PC-3 (cell line): ENCODE results near the gene CAMTA1. TPM values are rescaled to one million over a fixed set of nuclear protein-coding genes. Genes with fewer than 3 reads are reported as not detected.
A peak's percentile ranks its signal among the peaks of the same experiment; 100 is the strongest.

Source experiments
- ATAC-seq: fragments of 200-7000 bp; cut with Tn5 transposase; 2 replicates; pipeline ENCODE4 v1.9.1; 2020; ENCODE audit warnings: mild to moderate bottlenecking, moderate library complexity
- BruUV-seq: library from RNA; stranded (reverse); fragments of 400-500 nt; replicated peaks from 2 replicates; lab custom pipeline; 2021; lab: Mats Ljungman, UMichigan
- CTCF ChIA-PET: fragments of 300-600 bp; sonication (Branson Sonifier 250); formaldehyde crosslinking; loops from one replicate; lab custom pipeline; 2022; ENCODE audit warnings: antibody characterized with exemption; lab: Charles Lee
- POLR2A ChIA-PET: fragments of 300-600 bp; sonication (Branson Sonifier 250); formaldehyde crosslinking; loops from one replicate; lab custom pipeline; 2022; ENCODE audit warnings: antibody characterized with exemption; ENCODE audit not compliant: unreplicated experiment; lab: Charles Lee
- DNase-seq: peaks from one replicate; pipeline ENCODE4 v3.0.0-alpha.2; 2015
- H2AFZ ChIP-seq: fragments of 300-600 bp; sonication (generic); 2 replicates; pipeline ENCODE4 v1.6.0; 2016; ENCODE audit warnings: antibody characterized with exemption, low read length
- H3F3A ChIP-seq: fragments of 300-600 bp; sonication (generic); one replicate; pipeline ENCODE4 v1.6.0; 2017; ENCODE audit warnings: antibody characterized with exemption, low read length, control low read depth, mild to moderate bottlenecking; ENCODE audit not compliant: unreplicated experiment
- H3K27ac ChIP-seq: fragments of 300-600 bp; sonication (generic); 2 replicates; pipeline ENCODE4 v1.5.1; 2016; ENCODE audit warnings: mild to moderate bottlenecking, low read length
- H3K27me3 ChIP-seq: fragments of 300-600 bp; sonication (generic); 2 replicates; pipeline ENCODE4 v1.6.1; 2016; ENCODE audit warnings: low read length, mixed read lengths
- H3K36me3 ChIP-seq: fragments of 300-600 bp; sonication (generic); 2 replicates; pipeline ENCODE4 v1.6.1; 2016; ENCODE audit warnings: low read depth, mixed run types, low read length, mixed read lengths
- H3K4me1 ChIP-seq: fragments of 300-600 bp; sonication (generic); 2 replicates; pipeline ENCODE4 v1.5.1; 2016; ENCODE audit warnings: low read length; ENCODE audit not compliant: insufficient read depth
- H3K4me2 ChIP-seq: fragments of 300-600 bp; sonication (generic); 2 replicates; pipeline ENCODE4 v1.6.0; 2016; ENCODE audit warnings: low read length
- H3K4me3 ChIP-seq: fragments of 300-600 bp; sonication (generic); 2 replicates; pipeline ENCODE4 v1.5.1; 2016; ENCODE audit warnings: mild to moderate bottlenecking, low read length, mixed read lengths
- H3K79me2 ChIP-seq: fragments of 300-600 bp; sonication (generic); 2 replicates; pipeline ENCODE4 v1.6.1; 2017; ENCODE audit warnings: low read length, mixed read lengths
- H3K9ac ChIP-seq: fragments of 300-600 bp; sonication (generic); 2 replicates; pipeline ENCODE4 v1.6.0; 2016; ENCODE audit warnings: mild to moderate bottlenecking, low read length
- H3K9me2 ChIP-seq: fragments of 300-600 bp; sonication (generic); replicated peaks from 2 replicates; pipeline ENCODE4 v1.6.1; 2016; ENCODE audit warnings: mixed run types, low read length, mixed read lengths
- H3K9me3 ChIP-seq: fragments of 300-600 bp; sonication (generic); 2 replicates; pipeline ENCODE4 v1.6.1; 2016; ENCODE audit warnings: low read length, mixed read lengths
- H4K20me1 ChIP-seq: fragments of 300-600 bp; sonication (generic); 2 replicates; pipeline ENCODE4 v1.6.1; 2016; ENCODE audit warnings: low read length, mixed read lengths
- CTCF ChIP-seq: fragments of 300-600 bp; sonication (generic); conservative IDR thresholded peaks from 2 replicates; pipeline ENCODE4 v1.5.1; 2017; ENCODE audit warnings: antibody characterized with exemption, low read depth, mild to moderate bottlenecking, low read length
- EZH2 ChIP-seq: fragments of 300-600 bp; sonication (generic); IDR thresholded peaks from one replicate; pipeline ENCODE4 v1.6.1; 2017; ENCODE audit warnings: antibody characterized with exemption, mild to moderate bottlenecking, low read length; ENCODE audit not compliant: unreplicated experiment
- EZH2phosphoT487 ChIP-seq: fragments of 300-600 bp; sonication (generic); IDR thresholded peaks from 2 replicates; pipeline ENCODE4 v1.6.1; 2018; ENCODE audit warnings: mild to moderate bottlenecking, antibody characterized with exemption, low read length, borderline replicate concordance
- intact Hi-C: fragments of 100-400 bp; cut with micrococcal nuclease; formaldehyde crosslinking; loops from 2 replicates; pipeline ENCODE4 v1.9.0; 2023
- total RNA-seq: library from RNA; depleted of rRNA; stranded (reverse); fragments of >200 nt; gene quantifications from 2 replicates; pipeline ENCODE4 v1.2.3, GENCODE V29; 2014

Gene CAMTA1
- total RNA-seq, 1 experiment from 2014 or later: 40.8 TPM

GRCh38 chr1:7040969-7041695 is 255.9 kb downstream of the CAMTA1 start:
- no peak for TF ChIP-seq EZH2phosphoT487
- no peak for TF ChIP-seq EZH2
- no peak for TF ChIP-seq CTCF
- no peak for DNase-seq
- Histone ChIP-seq H3K27me3 (peaks cover 55% of the 10 kb centered on the region), H2AFZ (no peak overlapping the region), H3K4me3 (no peak overlapping the region), H3F3A (no peaks in the 10 kb centered on the region), H3K4me2 (no peak overlapping the region), H3K36me3 (no peaks in the 10 kb centered on the region), H3K9me3 (no peaks in the 10 kb centered on the region), H3K27ac (no peak overlapping the region), H4K20me1 (no peaks in the 10 kb centered on the region), H3K79me2 (no peaks in the 10 kb centered on the region), H3K9ac (no peak overlapping the region), H3K4me1 (no peaks in the 10 kb centered on the region), H3K9me2 (no peaks in the 10 kb centered on the region)
- no TSS peak for BruUV-seq
- ChIA-PET CTCF (no interaction called here), POLR2A (no interaction called here)
- ATAC-seq: no peak
- intact Hi-C loops: no loop called here

GRCh38 chr1:7042322-7043190 is 257.3 kb downstream of the CAMTA1 start:
- H3F3A ChIP-seq: no peaks in the 10 kb centered on the region
- H4K20me1 ChIP-seq: no peaks in the 10 kb centered on the region
- no TSS peak for BruUV-seq
- H3K36me3 ChIP-seq: no peaks in the 10 kb centered on the region
- ChIA-PET CTCF (interaction anchor here (0.6 to 1.3 kb wide), 7 partner anchors 27 to 436 kb away, joined by 3 to 14 read pairs (median 5); no protein-coding TSS in a partner anchor), POLR2A (interaction anchor here (0.6 kb wide), 1 partner anchor 239 kb away, joined by 5 read pairs; no protein-coding TSS in a partner anchor)
- H3K4me2 ChIP-seq: no peak overlapping the region
- TF ChIP-seq EZH2phosphoT487 (no peak), CTCF (peak; percentile 74)
- H2AFZ ChIP-seq: no peak overlapping the region
- peaks cover 42% of the 10 kb centered on the region for H3K27me3 ChIP-seq
- no peaks in the 10 kb centered on the region for H3K9me3 ChIP-seq
- DNase-seq (peak; percentile 58), ATAC-seq (peak; percentile 49)
- H3K9me2 ChIP-seq: no peaks in the 10 kb centered on the region
- H3K79me2 ChIP-seq: no peaks in the 10 kb centered on the region
- H3K4me1 ChIP-seq: peaks cover 2% of the 10 kb centered on the region; the same call in 1 of the 2 replicates
- no peak overlapping the region for H3K9ac ChIP-seq
- no peak overlapping the region for H3K27ac ChIP-seq
- intact Hi-C loops: loop anchor here (1.0 kb wide), 2 partner anchors 176 to 605 kb away; no protein-coding TSS in a partner anchor
- no peak overlapping the region for H3K4me3 ChIP-seq
